Neural progenitor cell (in vitro differentiated cells): ENCODE data around the gene DTX3L.

Experiments used
- CTCF ChIP-seq: fragments of 200-600 bp; sonication (generic); IDR thresholded peaks from 2 replicates; pipeline ENCODE4 v1.5.1; 2017; ENCODE audit warnings: antibody characterized with exemption, mild to moderate bottlenecking
- EZH2 ChIP-seq: fragments of 200-600 bp; sonication (generic); IDR thresholded peaks from 2 replicates; pipeline ENCODE4 v1.6.1; 2017; ENCODE audit warnings: antibody characterized with exemption, mild to moderate bottlenecking, moderate library complexity

- TF ChIP-seq CTCF (no peak), EZH2 (no peak)
These were observed 5.5 kb upstream of the DTX3L start for GRCh38 chr3:122558605-122559004.
